ENCODE data around the gene EYA3.

GRCh38 chr1:28002600-28002999, 85.8 kb downstream of the EYA3 start:
- TF ChIP-seq CTCF (IDR thresholded peaks at IDR 0.05; ENCODE audit: low read depth, low read length, poor library complexity, severe bottlenecking) = no peak
- TF ChIP-seq EZH2phosphoT487 (IDR thresholded peaks at IDR 0.05; ENCODE audit: borderline replicate concordance, low read length) = no peak

Data from DOHH2 (cell line).